Measurements from ENCODE around the gene FREM3. TPM values are rescaled to one million over a fixed set of nuclear protein-coding genes. Genes with fewer than 3 reads are reported as not detected.
"Not testable (repeated sequence)": the region's sequence is repeated elsewhere in the genome, so short reads cannot be mapped to it uniquely, and the experiment has no call there.

The FREM3 gene
- polyA plus RNA-seq, 1 of the 3 experiments (the other 2 are of a cell fraction): 0.03 TPM

DNA sequence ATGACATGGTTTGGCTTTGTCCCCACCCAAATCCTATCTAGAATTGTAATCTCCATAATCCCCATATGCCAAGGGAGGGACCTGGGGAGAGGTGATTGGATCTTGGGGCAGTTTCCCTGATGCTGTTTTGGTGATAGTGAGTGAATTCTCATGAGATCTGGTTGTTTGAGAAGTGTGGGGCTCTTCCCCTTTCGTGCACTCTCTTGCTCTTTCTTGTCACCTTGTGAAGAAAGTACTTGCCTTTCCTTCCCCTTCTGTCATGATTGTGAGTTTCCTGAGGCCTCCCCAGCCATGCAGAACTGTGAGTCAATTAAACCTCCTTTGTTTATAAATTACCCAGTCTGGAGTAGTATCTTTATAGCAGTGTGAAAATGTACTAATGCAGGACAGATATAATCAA is 36.4 kb upstream of the FREM3 start:
- no peaks in the 10 kb centered on the region for H4K20me1 ChIP-seq (ENCODE audit: insufficient read depth)
- peaks cover 4% of the 10 kb centered on the region for H3F3A ChIP-seq (replicated peaks; ENCODE audit: insufficient read depth)
- H3K4me3 ChIP-seq (ENCODE audit: low read depth in 2 of 2, low read length in 1 of 2): no peak overlapping the region
- no peak overlapping the region for H2AFZ ChIP-seq (ENCODE audit: low read depth)
- no peak for TF ChIP-seq PBX3 (IDR thresholded peaks at IDR 0.05)
- no peak for TF ChIP-seq RFX5 (IDR thresholded peaks at IDR 0.05; ENCODE audit: low read length)
- no peak for TF ChIP-seq CHD2 (IDR thresholded peaks at IDR 0.05; ENCODE audit: low read length, partially characterized antibody)
- TF ChIP-seq, protein P1, sequence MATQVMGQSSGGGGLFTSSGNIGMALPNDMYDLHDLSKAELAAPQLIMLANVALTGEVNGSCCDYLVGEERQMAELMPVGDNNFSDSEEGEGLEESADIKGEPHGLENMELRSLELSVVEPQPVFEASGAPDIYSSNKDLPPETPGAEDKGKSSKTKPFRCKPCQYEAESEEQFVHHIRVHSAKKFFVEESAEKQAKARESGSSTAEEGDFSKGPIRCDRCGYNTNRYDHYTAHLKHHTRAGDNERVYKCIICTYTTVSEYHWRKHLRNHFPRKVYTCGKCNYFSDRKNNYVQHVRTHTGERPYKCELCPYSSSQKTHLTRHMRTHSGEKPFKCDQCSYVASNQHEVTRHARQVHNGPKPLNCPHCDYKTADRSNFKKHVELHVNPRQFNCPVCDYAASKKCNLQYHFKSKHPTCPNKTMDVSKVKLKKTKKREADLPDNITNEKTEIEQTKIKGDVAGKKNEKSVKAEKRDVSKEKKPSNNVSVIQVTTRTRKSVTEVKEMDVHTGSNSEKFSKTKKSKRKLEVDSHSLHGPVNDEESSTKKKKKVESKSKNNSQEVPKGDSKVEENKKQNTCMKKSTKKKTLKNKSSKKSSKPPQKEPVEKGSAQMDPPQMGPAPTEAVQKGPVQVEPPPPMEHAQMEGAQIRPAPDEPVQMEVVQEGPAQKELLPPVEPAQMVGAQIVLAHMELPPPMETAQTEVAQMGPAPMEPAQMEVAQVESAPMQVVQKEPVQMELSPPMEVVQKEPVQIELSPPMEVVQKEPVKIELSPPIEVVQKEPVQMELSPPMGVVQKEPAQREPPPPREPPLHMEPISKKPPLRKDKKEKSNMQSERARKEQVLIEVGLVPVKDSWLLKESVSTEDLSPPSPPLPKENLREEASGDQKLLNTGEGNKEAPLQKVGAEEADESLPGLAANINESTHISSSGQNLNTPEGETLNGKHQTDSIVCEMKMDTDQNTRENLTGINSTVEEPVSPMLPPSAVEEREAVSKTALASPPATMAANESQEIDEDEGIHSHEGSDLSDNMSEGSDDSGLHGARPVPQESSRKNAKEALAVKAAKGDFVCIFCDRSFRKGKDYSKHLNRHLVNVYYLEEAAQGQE (IDR thresholded peaks at IDR 0.05; ENCODE audit: low read depth, low read length): no peak
- TF ChIP-seq POLR2AphosphoS5 (IDR thresholded peaks at IDR 0.05; ENCODE audit: low read depth, low read length): no peak
- no peak for TF ChIP-seq NRF1 (IDR thresholded peaks at IDR 0.05; ENCODE audit: low read depth, low read length)
- TF ChIP-seq, protein P2, sequence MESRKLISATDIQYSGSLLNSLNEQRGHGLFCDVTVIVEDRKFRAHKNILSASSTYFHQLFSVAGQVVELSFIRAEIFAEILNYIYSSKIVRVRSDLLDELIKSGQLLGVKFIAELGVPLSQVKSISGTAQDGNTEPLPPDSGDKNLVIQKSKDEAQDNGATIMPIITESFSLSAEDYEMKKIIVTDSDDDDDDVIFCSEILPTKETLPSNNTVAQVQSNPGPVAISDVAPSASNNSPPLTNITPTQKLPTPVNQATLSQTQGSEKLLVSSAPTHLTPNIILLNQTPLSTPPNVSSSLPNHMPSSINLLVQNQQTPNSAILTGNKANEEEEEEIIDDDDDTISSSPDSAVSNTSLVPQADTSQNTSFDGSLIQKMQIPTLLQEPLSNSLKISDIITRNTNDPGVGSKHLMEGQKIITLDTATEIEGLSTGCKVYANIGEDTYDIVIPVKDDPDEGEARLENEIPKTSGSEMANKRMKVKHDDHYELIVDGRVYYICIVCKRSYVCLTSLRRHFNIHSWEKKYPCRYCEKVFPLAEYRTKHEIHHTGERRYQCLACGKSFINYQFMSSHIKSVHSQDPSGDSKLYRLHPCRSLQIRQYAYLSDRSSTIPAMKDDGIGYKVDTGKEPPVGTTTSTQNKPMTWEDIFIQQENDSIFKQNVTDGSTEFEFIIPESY (IDR thresholded peaks at IDR 0.05; ENCODE audit: borderline replicate concordance, low read depth): no peak
- TF ChIP-seq, protein P3, sequence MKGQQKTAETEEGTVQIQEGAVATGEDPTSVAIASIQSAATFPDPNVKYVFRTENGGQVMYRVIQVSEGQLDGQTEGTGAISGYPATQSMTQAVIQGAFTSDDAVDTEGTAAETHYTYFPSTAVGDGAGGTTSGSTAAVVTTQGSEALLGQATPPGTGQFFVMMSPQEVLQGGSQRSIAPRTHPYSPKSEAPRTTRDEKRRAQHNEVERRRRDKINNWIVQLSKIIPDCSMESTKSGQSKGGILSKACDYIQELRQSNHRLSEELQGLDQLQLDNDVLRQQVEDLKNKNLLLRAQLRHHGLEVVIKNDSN (IDR thresholded peaks at IDR 0.05; ENCODE audit: borderline replicate concordance, low read depth): no peak
- TF ChIP-seq YY1 (IDR thresholded peaks at IDR 0.05; ENCODE audit: low read depth): no peak
- TF ChIP-seq, protein P4, sequence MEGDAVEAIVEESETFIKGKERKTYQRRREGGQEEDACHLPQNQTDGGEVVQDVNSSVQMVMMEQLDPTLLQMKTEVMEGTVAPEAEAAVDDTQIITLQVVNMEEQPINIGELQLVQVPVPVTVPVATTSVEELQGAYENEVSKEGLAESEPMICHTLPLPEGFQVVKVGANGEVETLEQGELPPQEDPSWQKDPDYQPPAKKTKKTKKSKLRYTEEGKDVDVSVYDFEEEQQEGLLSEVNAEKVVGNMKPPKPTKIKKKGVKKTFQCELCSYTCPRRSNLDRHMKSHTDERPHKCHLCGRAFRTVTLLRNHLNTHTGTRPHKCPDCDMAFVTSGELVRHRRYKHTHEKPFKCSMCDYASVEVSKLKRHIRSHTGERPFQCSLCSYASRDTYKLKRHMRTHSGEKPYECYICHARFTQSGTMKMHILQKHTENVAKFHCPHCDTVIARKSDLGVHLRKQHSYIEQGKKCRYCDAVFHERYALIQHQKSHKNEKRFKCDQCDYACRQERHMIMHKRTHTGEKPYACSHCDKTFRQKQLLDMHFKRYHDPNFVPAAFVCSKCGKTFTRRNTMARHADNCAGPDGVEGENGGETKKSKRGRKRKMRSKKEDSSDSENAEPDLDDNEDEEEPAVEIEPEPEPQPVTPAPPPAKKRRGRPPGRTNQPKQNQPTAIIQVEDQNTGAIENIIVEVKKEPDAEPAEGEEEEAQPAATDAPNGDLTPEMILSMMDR (IDR thresholded peaks at IDR 0.05): no peak
- TF ChIP-seq FOXM1 (IDR thresholded peaks at IDR 0.05; ENCODE audit: low read depth): no peak
- TF ChIP-seq FOXJ3 (CRISPR knock-in tag; IDR thresholded peaks at IDR 0.05): no peak
- TF ChIP-seq RCOR1 (IDR thresholded peaks at IDR 0.05; ENCODE audit: low read length): no peak
- no peak for TF ChIP-seq FOSL2 (IDR thresholded peaks at IDR 0.05; ENCODE audit: borderline replicate concordance, low read depth)
- H3K9me2 ChIP-seq: no peaks in the 10 kb centered on the region
- no peaks in the 10 kb centered on the region for H3K9me3 ChIP-seq
- H3K4me1 ChIP-seq (ENCODE audit: control insufficient read depth in 1 of 2, insufficient read depth in 2 of 2, low read depth in 1 of 2, low read length in 1 of 2): no peaks in the 10 kb centered on the region
- no peak overlapping the region for H3K27ac ChIP-seq (ENCODE audit: low read depth in 2 of 2, low read length in 1 of 2)
- H3K79me2 ChIP-seq (ENCODE audit: insufficient read depth): no peaks in the 10 kb centered on the region
- POLR2A ChIA-PET: no interaction called here
- no peak overlapping the region for H3K9ac ChIP-seq
- no peak overlapping the region for H3K4me2 ChIP-seq
- DNase-seq: no peak
- WGBS (ENCODE audit: low lambda C conversion rate): 12% methylated on average over 1 of the region's 1 CpG
- CTCF ChIA-PET: no interaction called here
- no peaks in the 10 kb centered on the region for H3K36me3 ChIP-seq (replicated peaks in 1 of 2; ENCODE audit: control insufficient read depth in 1 of 2, insufficient read depth in 2 of 2, low read length in 1 of 2)
- H3K27me3 ChIP-seq (ENCODE audit: insufficient read depth): no peaks in the 10 kb centered on the region

GRCh38 chr4:143736061-143736460 is 35.6 kb upstream of the FREM3 start:
- CTCF ChIA-PET, POLR2A ChIA-PET: not testable (repeated sequence)
- 32% methylated on average over 6 of the region's 6 CpGs for WGBS (ENCODE audit: low lambda C conversion rate)

More at GRCh38 chr4:143736061-143736460, 35.6 kb upstream of the FREM3 start:
- H3K4me1 ChIP-seq (ENCODE audit: control insufficient read depth in 1 of 2, insufficient read depth in 2 of 2, low read depth in 1 of 2, low read length in 1 of 2); H3K9me2 ChIP-seq; DNase-seq; H3K9ac ChIP-seq; H3K27me3 ChIP-seq (ENCODE audit: insufficient read depth); H3F3A ChIP-seq (replicated peaks; ENCODE audit: insufficient read depth); H3K4me2 ChIP-seq; H3K4me3 ChIP-seq (ENCODE audit: low read depth in 2 of 2, low read length in 1 of 2); H3K27ac ChIP-seq (ENCODE audit: low read depth in 2 of 2, low read length in 1 of 2); H3K79me2 ChIP-seq (ENCODE audit: insufficient read depth); H4K20me1 ChIP-seq (ENCODE audit: insufficient read depth); H3K36me3 ChIP-seq (replicated peaks in 1 of 2; ENCODE audit: control insufficient read depth in 1 of 2, insufficient read depth in 2 of 2, low read length in 1 of 2); H2AFZ ChIP-seq (ENCODE audit: low read depth); H3K9me3 ChIP-seq: not testable (repeated sequence)

All from SK-N-SH (cell line).